Tibial nerve (tissue), 3 donors: Measurements from ENCODE around the gene ELMO1.

Experiments used
- CTCF ChIP-seq, 5 experiments: fragments of 200-600 bp in 3 of 5; fragments of 450-650 bp in 2 of 5; sonication (generic) in 3 of 5; IDR thresholded peaks; one replicate each; pipeline ENCODE4 v1.5.1; 2016 to 2019; ENCODE audit warnings: antibody characterized with exemption in 5 of 5, mild to moderate bottlenecking in 3 of 5, moderate library complexity in 2 of 5
- POLR2A ChIP-seq, 2 donors: fragments of 450-650 bp; IDR thresholded peaks; one replicate each; pipeline ENCODE4 v1.6.1; 2017; ENCODE audit warnings: antibody characterized with exemption in 2 of 2, mild to moderate bottlenecking in 2 of 2, moderate library complexity in 2 of 2

GRCh38 chr7:37265006-37265405 is 183.7 kb downstream of the ELMO1 start:
- TF ChIP-seq CTCF (IDR thresholded peaks at IDR 0.05) (no peak), POLR2A (IDR thresholded peaks at IDR 0.05) (no peak)
